HG03139 (cell line): ENCODE measurements around the gene C22orf42.
"Not testable (repeated sequence)": the region's sequence is repeated elsewhere in the genome, so short reads cannot be mapped to it uniquely, and the experiment has no call there.

ENCODE experiments used
- ATAC-seq: cut with Tn5 transposase; IDR thresholded peaks from one replicate; pipeline ENCODE4 v1.9.1; 2021; ENCODE audit not compliant: unreplicated experiment

C22orf42 gene

GRCh38 chr22:32136881-32137280 lies 22.2 kb downstream of the C22orf42 start:
- ATAC-seq = not testable (repeated sequence)

GRCh38 chr22:32135958-32136357 lies 23.1 kb downstream of the C22orf42 start:
- not testable (repeated sequence) for ATAC-seq

DNA sequence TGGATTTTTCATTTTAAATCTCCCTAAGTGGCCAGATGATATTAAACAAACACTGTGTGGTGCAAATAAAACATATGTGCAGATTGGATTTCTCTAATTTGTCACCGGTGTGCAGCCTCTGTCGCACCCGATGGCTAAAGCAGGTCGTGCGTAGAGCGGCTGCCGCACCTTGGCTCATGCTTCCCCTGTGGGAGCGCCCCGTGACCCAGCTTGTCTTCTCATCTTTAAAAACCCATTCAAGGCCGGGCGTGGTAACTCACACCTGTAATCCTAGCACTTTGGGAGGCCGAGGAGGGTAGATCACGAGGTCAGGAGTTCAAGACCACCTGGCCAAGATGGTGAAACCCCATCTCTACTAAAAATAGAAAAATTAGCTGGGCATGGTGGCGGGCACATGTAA lies 24.3 kb downstream of the C22orf42 start:
- not testable (repeated sequence) for ATAC-seq

DNA sequence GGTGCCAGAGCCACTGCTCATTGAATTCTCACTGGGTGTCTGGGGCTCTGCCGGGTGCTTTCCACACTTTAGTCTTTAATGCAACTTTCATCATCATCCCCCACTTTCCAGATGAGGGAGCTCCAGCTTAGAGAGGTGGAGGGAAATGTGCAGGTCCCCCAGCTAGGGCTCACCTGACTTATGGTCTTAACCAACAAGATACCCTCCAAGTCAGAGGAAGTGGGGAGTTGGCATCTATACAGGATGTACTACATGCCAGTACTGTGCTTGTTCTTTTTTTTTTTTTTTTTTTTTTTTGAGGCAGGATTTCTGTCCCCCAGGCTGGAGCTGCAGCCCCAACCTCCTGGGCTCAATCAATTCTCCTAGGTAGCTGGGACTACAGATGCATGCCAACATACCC lies 26.3 kb downstream of the C22orf42 start:
- ATAC-seq = no peak

GRCh38 chr22:32132126-32132525 lies 27.0 kb downstream of the C22orf42 start:
- ATAC-seq = no peak

- ATAC-seq = no peak
Measured at GRCh38 chr22:32130464-32130863, 28.6 kb downstream of the C22orf42 start.

- ATAC-seq = no peak
Measured at GRCh38 chr22:32127904-32128303, 31.2 kb downstream of the C22orf42 start.

DNA sequence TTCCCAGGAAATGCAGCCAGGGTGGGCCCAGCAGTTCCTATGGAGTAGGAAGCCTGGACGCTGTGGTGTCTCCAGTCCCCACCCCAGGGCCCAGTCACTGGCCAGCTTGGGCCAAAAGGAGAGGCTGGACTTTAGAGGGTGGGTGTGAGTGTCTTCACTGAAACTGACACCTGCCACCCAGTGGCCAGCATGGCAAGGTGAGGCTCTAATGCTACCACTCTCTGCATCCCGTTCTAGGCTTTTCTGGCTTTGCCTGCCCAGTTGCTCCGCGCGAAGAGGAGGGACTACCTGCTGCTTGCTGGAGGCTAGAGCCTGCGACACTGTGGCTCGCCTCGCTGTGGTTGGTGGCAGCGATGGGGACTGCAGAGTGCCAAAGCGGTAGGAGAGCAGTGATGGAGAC lies 35.4 kb downstream of the C22orf42 start:
- ATAC-seq = no peak

- ATAC-seq = no peak
Measured at GRCh38 chr22:32122899-32123298, 36.2 kb downstream of the C22orf42 start.

GRCh38 chr22:32120603-32121002 lies 38.5 kb downstream of the C22orf42 start:
- no peak for ATAC-seq

DNA sequence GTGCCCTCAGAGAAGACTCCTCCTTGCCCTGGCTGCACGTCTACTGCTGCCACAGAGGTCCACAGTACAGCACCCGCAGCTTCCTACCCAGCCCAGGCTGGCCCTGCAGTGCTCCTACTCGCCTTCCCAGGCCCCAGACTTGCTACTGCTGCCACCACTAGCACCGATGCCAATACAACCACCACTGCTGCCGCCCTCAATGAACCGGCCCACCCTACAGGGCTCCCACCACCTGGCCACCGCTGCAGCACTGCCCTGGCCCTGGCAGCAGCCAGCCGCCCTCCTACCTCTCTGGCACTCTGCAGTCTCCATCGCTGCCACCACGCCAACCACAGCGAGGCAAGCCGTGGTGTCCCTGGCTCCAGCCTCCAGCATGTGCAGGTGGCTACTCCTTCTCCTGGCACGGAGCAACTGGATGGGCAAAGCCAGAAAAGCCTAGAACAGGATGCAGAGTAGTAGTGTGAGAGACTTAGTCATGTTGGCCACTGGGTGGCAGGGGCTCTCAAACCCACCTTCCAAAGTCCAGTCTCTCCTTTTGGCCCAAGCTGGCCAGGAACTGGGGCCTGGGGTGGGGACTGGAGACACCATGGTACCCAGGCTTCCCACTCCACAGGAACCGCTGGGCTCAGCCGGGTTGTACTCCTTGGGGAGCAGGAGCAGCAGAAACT lies 39.4 kb downstream of the C22orf42 start:
- no peak for ATAC-seq

DNA sequence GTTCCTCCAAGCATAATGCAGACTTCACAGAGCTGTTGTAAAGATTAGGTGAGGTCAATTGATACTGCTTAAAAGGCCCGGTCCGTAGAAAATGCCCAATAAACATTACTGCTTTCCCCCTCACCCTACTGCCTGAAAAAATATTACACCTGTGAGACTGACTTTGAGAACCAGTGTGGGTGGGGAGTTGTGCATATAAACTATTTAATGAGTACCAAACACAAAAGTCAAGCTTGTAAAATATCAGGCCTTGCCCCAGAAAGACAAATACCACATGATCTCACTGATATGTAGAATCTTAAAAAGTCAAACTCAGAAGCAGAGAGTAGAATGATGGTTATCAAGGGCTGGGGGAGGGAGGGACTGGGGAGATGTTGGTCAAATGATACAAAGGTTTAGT lies 46.7 kb downstream of the C22orf42 start:
- ATAC-seq = no peak

DNA sequence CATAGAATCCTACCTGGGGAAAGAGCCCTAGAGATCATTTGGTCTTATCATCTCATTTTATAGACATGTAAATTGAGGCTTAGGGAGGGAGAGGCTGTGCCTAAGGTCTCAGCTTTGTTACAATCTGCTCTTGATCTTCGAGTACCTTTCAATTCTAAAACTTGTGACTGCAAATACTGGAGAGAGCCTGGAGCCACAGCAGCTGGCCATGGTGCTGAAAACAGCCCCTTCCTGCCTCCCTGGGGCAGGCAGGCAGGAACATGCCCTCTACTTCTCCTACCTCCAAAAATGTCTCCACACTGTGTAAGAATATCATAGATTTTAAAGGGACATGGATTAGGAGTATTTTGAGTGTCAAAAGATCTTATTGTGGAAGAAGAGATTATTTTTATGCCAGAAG lies 52.2 kb downstream of the C22orf42 start:
- no peak for ATAC-seq

- ATAC-seq = no peak
Measured at GRCh38 chr22:32103658-32104315, 55.3 kb downstream of the C22orf42 start.

GRCh38 chr22:32100711-32101110 lies 58.4 kb downstream of the C22orf42 start:
- ATAC-seq = no peak
